Colon (tissue), 2 donors: ENCODE measurements around the gene CLIC3.

Source experiments
- FAIRE-seq: peaks from 2 replicates; lab custom pipeline; 2012; peaks lifted over from hg19 to GRCh38; lab: Jason Lieb, UNC
- donor health status: control.
- donor health status: control.

CLIC3 gene

GRCh38 chr9:136980669-136981478 lies 15.5 kb downstream of the CLIC3 start:
- no peak for FAIRE-seq

DNA sequence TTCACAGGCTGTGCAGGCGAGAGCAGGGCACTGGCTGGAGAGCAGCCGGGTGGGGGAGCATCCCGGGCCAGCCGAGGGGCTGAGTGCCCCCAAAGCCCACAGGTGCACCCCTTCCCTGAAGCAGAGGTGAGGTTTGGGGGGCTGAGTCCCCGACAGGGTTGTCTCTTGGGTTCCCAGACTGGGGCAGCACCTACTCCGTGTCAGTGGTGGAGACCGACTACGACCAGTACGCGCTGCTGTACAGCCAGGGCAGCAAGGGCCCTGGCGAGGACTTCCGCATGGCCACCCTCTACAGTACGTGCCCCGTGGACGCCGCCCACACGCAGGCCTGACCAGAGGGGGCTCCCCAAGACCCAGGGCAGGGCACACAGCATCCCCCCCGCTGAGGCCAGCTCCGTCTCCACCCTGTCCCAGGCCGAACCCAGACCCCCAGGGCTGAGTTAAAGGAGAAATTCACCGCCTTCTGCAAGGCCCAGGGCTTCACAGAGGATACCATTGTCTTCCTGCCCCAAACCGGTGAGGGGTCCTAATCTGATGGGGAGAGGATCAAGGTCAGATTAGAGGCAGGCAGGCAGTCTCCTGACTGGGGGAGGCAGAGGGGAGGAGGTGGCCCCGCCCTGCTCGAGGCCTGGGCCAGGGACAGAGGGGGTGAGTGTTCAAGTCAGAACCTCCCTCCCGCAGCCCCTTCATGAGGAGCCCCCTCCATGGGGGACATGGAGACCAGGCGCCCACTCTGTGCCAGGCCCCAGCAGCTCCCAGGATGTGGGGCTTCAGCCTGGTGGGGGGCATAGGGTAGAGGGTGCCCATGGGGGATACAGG lies 16.4 kb downstream of the CLIC3 start:
- no peak for FAIRE-seq

DNA sequence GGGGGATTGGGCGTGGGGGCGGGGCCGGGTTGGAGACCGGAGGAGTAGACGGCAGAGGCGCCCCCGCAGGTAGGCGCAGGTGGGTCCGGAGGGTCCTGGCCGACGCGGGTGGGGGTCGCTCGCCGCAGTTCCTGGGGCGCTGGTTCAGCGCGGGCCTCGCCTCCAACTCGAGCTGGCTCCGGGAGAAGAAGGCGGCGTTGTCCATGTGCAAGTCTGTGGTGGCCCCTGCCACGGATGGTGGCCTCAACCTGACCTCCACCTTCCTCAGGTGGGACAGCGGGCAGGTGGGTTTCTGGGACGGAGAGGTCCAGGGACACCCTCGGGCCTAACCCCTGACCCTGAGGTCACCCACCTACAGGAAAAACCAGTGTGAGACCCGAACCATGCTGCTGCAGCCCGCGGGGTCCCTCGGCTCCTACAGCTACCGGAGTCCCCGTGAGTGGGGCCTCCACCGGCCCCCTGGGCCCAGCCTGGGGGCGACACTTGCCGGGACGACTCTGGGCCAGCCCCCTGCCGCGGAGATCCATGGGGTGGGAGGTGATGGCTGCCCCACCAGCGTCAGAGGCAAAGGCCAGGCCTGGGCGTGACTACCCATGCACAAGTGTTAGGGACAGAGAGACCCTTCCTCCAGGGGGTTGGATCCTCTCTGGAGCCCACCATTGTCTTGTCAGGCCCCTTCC lies 17.4 kb downstream of the CLIC3 start:
- no peak for FAIRE-seq

GRCh38 chr9:136978073-136978864 lies 18.1 kb downstream of the CLIC3 start:
- FAIRE-seq = no peak

DNA sequence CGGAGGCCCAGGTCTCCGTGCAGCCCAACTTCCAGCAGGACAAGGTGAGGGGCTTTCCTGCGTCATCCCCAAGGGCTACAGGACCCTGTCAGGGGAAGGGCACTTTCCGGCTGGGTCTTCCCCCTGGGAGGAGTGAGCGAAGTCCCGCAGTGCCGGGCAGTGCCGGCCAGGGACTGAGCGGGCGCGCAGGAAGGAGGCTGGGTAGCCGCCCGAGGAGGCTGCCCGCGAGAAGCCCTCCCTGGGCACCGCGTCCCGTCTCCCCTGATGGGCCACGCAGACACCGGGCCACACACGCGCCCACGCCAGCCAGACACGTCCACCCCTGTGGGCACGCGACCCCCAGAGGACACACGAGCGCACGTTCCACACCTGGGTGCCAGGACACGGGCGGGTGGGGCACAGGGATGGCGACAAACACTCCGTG lies 18.7 kb downstream of the CLIC3 start:
- FAIRE-seq = no peak

DNA sequence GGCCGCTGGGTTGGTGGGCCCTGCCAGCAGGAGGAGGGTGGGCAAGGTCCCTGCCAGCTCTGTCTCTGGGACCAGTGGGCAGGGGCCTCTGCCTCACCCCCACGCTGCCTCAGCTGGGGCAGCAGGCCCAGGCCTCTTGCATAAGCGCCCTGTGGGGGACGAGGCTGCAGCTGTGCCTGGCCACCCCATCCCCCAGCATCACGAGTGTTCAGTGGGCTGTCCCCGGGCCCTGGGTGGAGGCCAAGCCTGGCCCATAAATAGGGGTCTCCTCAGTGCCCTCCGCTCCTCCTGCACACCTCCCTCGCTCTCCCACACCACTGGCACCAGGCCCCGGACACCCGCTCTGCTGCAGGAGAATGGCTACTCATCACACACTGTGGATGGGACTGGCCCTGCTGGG lies 19.1 kb downstream of the CLIC3 start, which contains the start of gene PTGDS:
Gene PTGDS, plus strand, starts transcription at position 282 of the 400 bp plus-strand sequence. Its CDS starts 75 bp downstream, at position 357.
- no peak for FAIRE-seq

GRCh38 chr9:136975644-136976043 lies 20.7 kb downstream of the CLIC3 start:
- FAIRE-seq = no peak

DNA sequence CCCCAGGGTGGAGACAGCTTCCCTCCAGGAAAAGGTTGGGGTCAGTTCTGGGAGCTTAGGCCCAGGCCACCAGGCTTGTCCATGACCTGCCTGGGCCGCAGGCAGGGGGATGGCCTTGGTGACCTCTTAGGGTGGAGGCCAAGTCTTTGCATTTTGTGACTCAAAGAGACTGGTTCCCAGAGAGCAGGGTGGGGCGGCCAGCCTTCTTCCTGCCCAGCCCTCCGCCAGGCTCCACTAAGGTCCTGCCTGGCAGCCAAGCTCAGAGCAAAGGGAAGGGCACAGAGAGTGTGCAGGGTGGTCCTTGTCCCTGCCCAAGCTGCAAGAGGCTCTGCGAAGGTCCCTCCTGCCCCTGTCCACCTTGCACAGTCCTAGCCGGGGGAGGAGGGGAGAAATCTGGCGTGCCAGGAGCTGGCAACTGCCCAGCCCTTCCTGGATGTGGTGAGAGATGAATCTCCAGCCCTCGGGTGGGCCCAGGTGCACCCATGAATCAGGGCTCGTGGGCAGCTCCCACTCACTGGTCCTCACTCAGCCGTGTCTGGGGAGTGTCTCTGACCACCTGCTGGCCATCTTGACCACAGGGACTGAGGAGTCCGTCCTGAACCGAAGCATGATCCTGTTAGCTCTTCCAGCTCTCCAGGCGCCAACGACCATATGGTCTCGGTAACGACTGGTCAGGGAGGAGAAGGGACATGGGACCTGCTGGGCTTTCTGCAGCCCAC lies 21.4 kb downstream of the CLIC3 start:
- no peak for FAIRE-seq

GRCh38 chr9:136973618-136974617 lies 22.4 kb downstream of the CLIC3 start:
- FAIRE-seq = no peak

- no peak for FAIRE-seq
Measured at GRCh38 chr9:136972743-136973142, 23.6 kb downstream of the CLIC3 start.

GRCh38 chr9:136972335-136972734 lies 24.0 kb downstream of the CLIC3 start:
- no peak for FAIRE-seq

GRCh38 chr9:136971746-136972145 lies 24.6 kb downstream of the CLIC3 start:
- no peak for FAIRE-seq

- no peak for FAIRE-seq
Measured at GRCh38 chr9:136970361-136970760, 26.0 kb downstream of the CLIC3 start.

GRCh38 chr9:136969774-136970173 lies 26.6 kb downstream of the CLIC3 start:
- no peak for FAIRE-seq

DNA sequence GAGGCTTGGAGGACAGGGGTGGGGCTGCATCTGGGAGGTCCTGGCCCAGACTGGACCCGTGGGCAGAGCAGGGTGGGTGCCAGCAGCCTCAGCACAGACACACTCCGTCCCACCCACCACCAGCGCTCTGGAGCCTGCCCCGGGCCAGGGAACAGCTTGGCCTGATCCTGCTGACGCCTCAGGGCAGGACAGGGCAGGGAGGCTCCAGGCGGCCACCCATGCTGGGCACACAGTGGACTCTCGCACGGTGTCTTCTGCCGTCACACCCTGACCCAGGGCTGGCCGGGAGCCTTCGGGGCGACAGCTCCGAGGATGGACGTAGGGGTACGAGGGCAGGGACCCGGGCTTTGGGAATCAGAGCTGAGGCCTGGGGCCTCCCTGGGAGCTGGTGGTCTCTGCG lies 27.2 kb downstream of the CLIC3 start:
- FAIRE-seq = no peak

DNA sequence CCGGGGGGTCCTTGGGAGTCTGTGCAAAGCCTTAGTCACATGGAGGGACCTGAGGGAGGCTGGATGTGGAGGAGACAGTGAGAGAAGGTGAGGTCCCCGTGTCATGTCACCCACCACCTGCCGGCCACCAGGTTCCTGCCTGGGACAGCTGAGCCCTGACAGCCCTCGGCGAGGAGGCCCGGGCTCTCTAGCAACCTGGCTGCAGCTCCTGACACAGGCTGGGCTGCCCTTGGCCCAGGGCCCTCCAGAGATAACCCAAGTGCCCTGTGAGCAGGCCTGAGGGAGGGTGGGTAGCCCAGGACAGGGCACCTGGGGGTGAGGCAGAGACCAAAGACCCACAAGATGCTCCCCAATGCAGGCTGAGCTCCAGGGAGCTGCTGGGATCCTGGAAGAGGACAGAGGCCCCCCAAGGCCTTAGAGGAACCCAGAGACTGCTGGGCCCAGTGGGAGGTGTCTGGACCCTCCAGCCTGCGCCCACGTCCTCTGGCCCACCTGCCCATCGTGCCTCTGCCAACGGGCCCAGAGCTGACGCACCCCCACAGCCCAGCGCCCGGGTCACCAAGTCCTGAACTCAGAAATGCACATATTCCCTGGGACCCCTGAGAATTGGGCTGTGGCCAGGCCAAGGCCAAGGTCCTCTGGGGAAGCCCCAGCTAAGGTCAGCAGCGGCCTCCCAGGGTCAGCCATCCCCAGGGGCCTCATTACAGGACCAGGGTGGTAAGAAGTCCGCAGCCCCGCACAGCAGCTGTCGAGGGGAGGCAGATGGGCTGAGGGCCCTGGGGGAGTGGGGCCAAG lies 27.8 kb downstream of the CLIC3 start:
- FAIRE-seq = no peak

GRCh38 chr9:136965771-136966484 lies 30.4 kb downstream of the CLIC3 start:
- FAIRE-seq = no peak

GRCh38 chr9:136964833-136965422 lies 31.4 kb downstream of the CLIC3 start:
- no peak for FAIRE-seq
